Chondrocyte (in vitro differentiated cells): ENCODE data around the gene ACP6. TPM values are rescaled to one million over a fixed set of nuclear protein-coding genes. Genes with fewer than 3 reads are reported as not detected.
"Not testable (repeated sequence)": the region's sequence is repeated elsewhere in the genome, so short reads cannot be mapped to it uniquely, and the experiment has no call there.

Experiments
- DNase-seq: peaks from one replicate; pipeline ENCODE4 v3.0.0; 2021; ENCODE audit warnings: mixed read lengths, low spot score
- H3K27ac Mint-ChIP-seq: one replicate; pipeline ENCODE4 v1.8.0; 2021; ENCODE audit warnings: mild to moderate bottlenecking, moderate library complexity, mixed read lengths; ENCODE audit not compliant: unreplicated experiment
- H3K27me3 Mint-ChIP-seq: 2 replicates; pipeline ENCODE4 v1.8.0; 2021; ENCODE audit warnings: low read depth, mixed read lengths
- H3K36me3 Mint-ChIP-seq: 2 replicates; pipeline ENCODE4 v1.8.0; 2021; ENCODE audit warnings: low read depth, mixed read lengths
- H3K4me1 Mint-ChIP-seq: 2 replicates; pipeline ENCODE4 v1.8.0; 2021; ENCODE audit warnings: low read depth, mild to moderate bottlenecking, mixed read lengths
- H3K4me3 Mint-ChIP-seq: one replicate; pipeline ENCODE4 v1.8.0; 2021; ENCODE audit warnings: mild to moderate bottlenecking, moderate library complexity, mixed read lengths; ENCODE audit not compliant: unreplicated experiment
- H3K9me3 Mint-ChIP-seq: 2 replicates; pipeline ENCODE4 v1.8.0; 2021; ENCODE audit warnings: low read depth, mixed read lengths
- total RNA-seq: library from RNA; stranded (reverse); gene quantifications from 3 replicates; pipeline ENCODE4 v1.2.1, GENCODE V29; 2021
- TF ChIP-seq, protein P1 (sequence below): fragments of 200-600 bp; sonication (generic); IDR thresholded peaks from 2 replicates; pipeline ENCODE4 v1.5.0; 2021; ENCODE audit warnings: antibody characterized with exemption, mild to moderate bottlenecking, moderate library complexity

ACP6 gene
- total RNA-seq, 1 donor from 2014 or later, result 9.6 TPM

DNA sequence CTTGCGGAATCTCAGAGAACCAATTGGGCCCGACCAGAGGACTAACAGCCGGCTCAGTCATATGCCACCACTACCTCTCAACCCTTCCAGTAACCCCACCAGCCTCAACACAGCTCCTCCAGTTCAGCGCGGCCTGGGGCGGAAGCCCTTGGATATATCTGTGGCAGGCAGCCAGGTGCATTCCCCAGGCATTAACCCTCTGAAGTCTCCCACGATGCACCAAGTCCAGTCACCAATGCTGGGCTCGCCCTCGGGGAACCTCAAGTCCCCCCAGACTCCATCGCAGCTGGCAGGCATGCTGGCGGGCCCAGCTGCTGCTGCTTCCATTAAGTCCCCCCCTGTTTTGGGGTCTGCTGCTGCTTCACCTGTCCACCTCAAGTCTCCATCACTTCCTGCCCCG, 49.8 kb downstream of the ACP6 start:
- H3K9me3 Mint-ChIP-seq, result no peaks in the 10 kb centered on the region
- no peak overlapping the region for H3K4me3 Mint-ChIP-seq
- H3K36me3 Mint-ChIP-seq, result peaks cover 33% of the 10 kb centered on the region
- no peak for DNase-seq
- H3K27me3 Mint-ChIP-seq, result no peaks in the 10 kb centered on the region
- TF ChIP-seq, protein P1, sequence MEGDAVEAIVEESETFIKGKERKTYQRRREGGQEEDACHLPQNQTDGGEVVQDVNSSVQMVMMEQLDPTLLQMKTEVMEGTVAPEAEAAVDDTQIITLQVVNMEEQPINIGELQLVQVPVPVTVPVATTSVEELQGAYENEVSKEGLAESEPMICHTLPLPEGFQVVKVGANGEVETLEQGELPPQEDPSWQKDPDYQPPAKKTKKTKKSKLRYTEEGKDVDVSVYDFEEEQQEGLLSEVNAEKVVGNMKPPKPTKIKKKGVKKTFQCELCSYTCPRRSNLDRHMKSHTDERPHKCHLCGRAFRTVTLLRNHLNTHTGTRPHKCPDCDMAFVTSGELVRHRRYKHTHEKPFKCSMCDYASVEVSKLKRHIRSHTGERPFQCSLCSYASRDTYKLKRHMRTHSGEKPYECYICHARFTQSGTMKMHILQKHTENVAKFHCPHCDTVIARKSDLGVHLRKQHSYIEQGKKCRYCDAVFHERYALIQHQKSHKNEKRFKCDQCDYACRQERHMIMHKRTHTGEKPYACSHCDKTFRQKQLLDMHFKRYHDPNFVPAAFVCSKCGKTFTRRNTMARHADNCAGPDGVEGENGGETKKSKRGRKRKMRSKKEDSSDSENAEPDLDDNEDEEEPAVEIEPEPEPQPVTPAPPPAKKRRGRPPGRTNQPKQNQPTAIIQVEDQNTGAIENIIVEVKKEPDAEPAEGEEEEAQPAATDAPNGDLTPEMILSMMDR, result no peak
- H3K4me1 Mint-ChIP-seq, result peaks cover 5% of the 10 kb centered on the region
- no peak overlapping the region for H3K27ac Mint-ChIP-seq

- H3K4me1 Mint-ChIP-seq, result no peaks in the 10 kb centered on the region
Observed at GRCh38 chr1:147619741-147620140, 50.6 kb downstream of the ACP6 start.

DNA sequence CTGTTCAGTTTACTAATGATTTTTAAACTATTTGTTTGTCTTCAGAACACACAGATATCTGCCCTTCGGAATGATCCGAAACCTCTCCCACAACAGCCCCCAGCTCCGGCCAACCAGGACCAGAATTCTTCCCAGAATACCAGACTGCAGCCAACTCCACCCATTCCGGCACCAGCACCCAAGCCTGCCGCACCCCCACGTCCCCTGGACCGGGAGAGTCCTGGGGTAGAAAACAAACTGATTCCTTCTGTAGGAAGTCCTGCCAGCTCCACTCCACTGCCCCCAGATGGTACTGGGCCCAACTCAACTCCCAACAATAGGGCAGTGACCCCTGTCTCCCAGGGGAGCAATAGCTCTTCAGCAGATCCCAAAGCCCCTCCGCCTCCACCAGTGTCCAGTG, 51.6 kb downstream of the ACP6 start:
- Mint-ChIP-seq H3K9me3 (no peaks in the 10 kb centered on the region), H3K36me3 (peaks cover 38% of the 10 kb centered on the region), H3K4me3 (no peak overlapping the region), H3K4me1 (no peaks in the 10 kb centered on the region), H3K27me3 (no peaks in the 10 kb centered on the region), H3K27ac (no peak overlapping the region)
- DNase-seq, result no peak
- TF ChIP-seq, protein P1, result no peak

More at GRCh38 chr1:147619741-147620140, 50.6 kb downstream of the ACP6 start:
- no peak for DNase-seq
- Mint-ChIP-seq H3K9me3 (no peaks in the 10 kb centered on the region), H3K36me3 (peaks cover 32% of the 10 kb centered on the region), H3K4me3 (no peak overlapping the region), H3K27ac (no peak overlapping the region), H3K27me3 (no peaks in the 10 kb centered on the region)
- TF ChIP-seq, protein P1, result no peak

- TF ChIP-seq, protein P1, result no peak
- DNase-seq, result no peak
- no peaks in the 10 kb centered on the region for H3K9me3 Mint-ChIP-seq
- no peaks in the 10 kb centered on the region for H3K4me1 Mint-ChIP-seq
- H3K36me3 Mint-ChIP-seq, result peaks cover 40% of the 10 kb centered on the region
- H3K27ac Mint-ChIP-seq, result no peak overlapping the region
- H3K27me3 Mint-ChIP-seq, result no peaks in the 10 kb centered on the region
- H3K4me3 Mint-ChIP-seq, result no peak overlapping the region
Observed at GRCh38 chr1:147618077-147618569, 52.2 kb downstream of the ACP6 start.

DNA sequence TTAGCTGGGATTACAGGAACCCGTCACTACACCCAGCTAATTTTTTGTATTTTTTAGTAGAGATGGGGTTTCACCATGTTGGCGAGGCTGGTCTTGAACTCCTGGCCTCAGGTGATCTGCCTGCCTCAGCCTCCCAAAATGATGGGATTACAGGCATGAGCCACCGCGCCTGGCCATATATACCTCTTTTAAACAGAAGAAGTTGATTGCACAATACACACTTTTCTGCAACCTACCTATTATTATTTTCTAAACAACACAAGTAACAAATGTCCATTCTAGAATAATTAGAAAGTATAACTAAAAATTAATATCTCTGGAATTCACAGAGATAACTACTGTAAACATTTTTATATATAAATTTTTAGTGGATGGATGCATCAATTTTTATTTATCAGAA, 55.4 kb downstream of the ACP6 start:
- peaks cover 41% of the 10 kb centered on the region for H3K36me3 Mint-ChIP-seq
- not testable (repeated sequence) for H3K4me3 Mint-ChIP-seq

DNA sequence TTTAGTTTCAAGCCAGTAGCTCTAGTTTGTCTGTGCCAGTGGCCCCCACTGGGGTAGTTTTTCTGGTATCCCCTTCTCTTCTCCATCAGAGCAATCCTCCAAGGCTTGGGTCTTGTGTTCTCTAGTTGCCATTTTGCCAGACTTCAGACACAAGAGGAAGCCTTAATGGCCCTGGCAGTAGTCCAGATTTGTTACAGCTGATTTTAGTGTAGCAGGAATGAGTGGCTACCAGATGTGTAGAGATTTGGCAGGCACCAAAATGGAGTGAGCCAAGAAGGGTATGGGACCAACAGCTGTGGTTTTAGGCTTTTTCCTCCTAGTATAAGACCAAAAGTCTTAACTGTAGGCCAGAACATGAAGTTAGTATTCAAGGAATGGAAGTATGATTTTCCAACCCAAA, 56.8 kb downstream of the ACP6 start:
- DNase-seq, result no peak
- peaks cover 16% of the 10 kb centered on the region for H3K4me1 Mint-ChIP-seq
- H3K27ac Mint-ChIP-seq, result no peak overlapping the region
- peaks cover 33% of the 10 kb centered on the region for H3K36me3 Mint-ChIP-seq
- no peaks in the 10 kb centered on the region for H3K27me3 Mint-ChIP-seq
- H3K4me3 Mint-ChIP-seq, result no peak overlapping the region
- no peaks in the 10 kb centered on the region for H3K9me3 Mint-ChIP-seq
- TF ChIP-seq, protein P1, result no peak

More for the DNA sequence above, 55.4 kb downstream of the ACP6 start:
- H3K9me3 Mint-ChIP-seq, DNase-seq, H3K27me3 Mint-ChIP-seq, H3K27ac Mint-ChIP-seq: not testable (repeated sequence)
- H3K4me1 Mint-ChIP-seq, result peaks cover 12% of the 10 kb centered on the region
